NB4 (cell line): ENCODE measurements around the gene PDE7B.

ENCODE experiments used
- MYC ChIP-seq: IDR thresholded peaks from 2 replicates; pipeline ENCODE4 v1.6.1; 2011; ENCODE audit warnings: low read depth, low read length
- POLR2A ChIP-seq: IDR thresholded peaks from 2 replicates; pipeline ENCODE4 v1.6.1; 2011; ENCODE audit warnings: mild to moderate bottlenecking; ENCODE audit not compliant: insufficient read length; ENCODE audit errors: extremely low read depth
- TF ChIP-seq, protein P1 (sequence below): IDR thresholded peaks from one replicate; pipeline ENCODE4 v1.5.1; 2012; ENCODE audit warnings: low read depth, low read length

DNA sequence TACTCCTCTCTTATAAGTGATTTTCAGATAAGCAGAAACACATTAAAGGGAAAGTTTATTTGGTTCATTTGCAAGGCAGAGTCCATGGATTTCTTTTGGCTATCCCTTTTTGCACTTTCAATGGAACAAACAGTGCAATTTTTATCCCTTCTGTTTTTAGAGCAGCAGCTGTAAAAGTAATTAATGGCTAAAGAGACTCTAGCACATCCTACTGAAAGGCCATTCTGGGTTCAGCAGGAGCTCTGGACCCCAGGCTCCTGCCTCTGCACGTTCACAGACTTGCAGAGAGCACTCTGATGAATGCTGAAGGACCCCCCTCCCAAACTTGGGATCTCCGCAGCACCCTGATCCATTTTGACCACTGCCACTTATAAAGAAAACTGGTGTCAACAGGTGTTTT lies 40.3 kb upstream of the PDE7B start:
- no peak for TF ChIP-seq POLR2A
- TF ChIP-seq, protein P1, sequence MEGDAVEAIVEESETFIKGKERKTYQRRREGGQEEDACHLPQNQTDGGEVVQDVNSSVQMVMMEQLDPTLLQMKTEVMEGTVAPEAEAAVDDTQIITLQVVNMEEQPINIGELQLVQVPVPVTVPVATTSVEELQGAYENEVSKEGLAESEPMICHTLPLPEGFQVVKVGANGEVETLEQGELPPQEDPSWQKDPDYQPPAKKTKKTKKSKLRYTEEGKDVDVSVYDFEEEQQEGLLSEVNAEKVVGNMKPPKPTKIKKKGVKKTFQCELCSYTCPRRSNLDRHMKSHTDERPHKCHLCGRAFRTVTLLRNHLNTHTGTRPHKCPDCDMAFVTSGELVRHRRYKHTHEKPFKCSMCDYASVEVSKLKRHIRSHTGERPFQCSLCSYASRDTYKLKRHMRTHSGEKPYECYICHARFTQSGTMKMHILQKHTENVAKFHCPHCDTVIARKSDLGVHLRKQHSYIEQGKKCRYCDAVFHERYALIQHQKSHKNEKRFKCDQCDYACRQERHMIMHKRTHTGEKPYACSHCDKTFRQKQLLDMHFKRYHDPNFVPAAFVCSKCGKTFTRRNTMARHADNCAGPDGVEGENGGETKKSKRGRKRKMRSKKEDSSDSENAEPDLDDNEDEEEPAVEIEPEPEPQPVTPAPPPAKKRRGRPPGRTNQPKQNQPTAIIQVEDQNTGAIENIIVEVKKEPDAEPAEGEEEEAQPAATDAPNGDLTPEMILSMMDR: no peak
- TF ChIP-seq MYC: no peak
